Occipital lobe (tissue), 2 donors: ENCODE measurements around the gene PTPRZ1. TPM values are rescaled to one million over a fixed set of nuclear protein-coding genes. Genes with fewer than 3 reads are reported as not detected.

Experiments used
- DNase-seq: peaks from one replicate; lab custom pipeline; 2025; lab: John Stamatoyannopoulos, UW
- total RNA-seq: library from RNA; depleted of rRNA; stranded (reverse); fragments of >200 nt; gene quantifications from one replicate; pipeline ENCODE4 v1.2.3, GENCODE V29; 2014

The PTPRZ1 gene
- total RNA-seq = 250 TPM

GRCh38 chr7:121872831-121873288, at the start of gene PTPRZ1:
PTPRZ1 (plus strand) TSS chr7:121873161; CDS start chr7:121873500, 339 bp downstream.
- DNase-seq = peak; percentile 17

GRCh38 chr7:121824276-121824675, 48.7 kb upstream of the PTPRZ1 start:
- no peak for DNase-seq

GRCh38 chr7:121831351-121831750, 41.6 kb upstream of the PTPRZ1 start:
- peak; percentile 3 for DNase-seq

GRCh38 chr7:121831801-121832200, 41.2 kb upstream of the PTPRZ1 start:
- no peak for DNase-seq

GRCh38 chr7:121832347-121832746, 40.6 kb upstream of the PTPRZ1 start:
- peak; percentile 10 for DNase-seq

- no peak for DNase-seq
These were observed 39.0 kb upstream of the PTPRZ1 start for GRCh38 chr7:121833991-121834390.

GRCh38 chr7:121837462-121837861, 35.5 kb upstream of the PTPRZ1 start:
- DNase-seq = no peak

GRCh38 chr7:121847041-121847440, 25.9 kb upstream of the PTPRZ1 start:
- no peak for DNase-seq

- no peak for DNase-seq
These were observed 19.7 kb upstream of the PTPRZ1 start for GRCh38 chr7:121853307-121853706.

- no peak for DNase-seq
These were observed 12.0 kb upstream of the PTPRZ1 start for GRCh38 chr7:121860953-121861352.

- DNase-seq = no peak
These were observed 10.4 kb upstream of the PTPRZ1 start for GRCh38 chr7:121862591-121862990.

- DNase-seq = no peak
These were observed 1.8 kb upstream of the PTPRZ1 start for GRCh38 chr7:121871188-121871587.

GRCh38 chr7:121873289-121874194, 581 bp downstream of the PTPRZ1 start:
- no peak for DNase-seq

- no peak for DNase-seq
These were observed 1.3 kb downstream of the PTPRZ1 start for GRCh38 chr7:121874298-121874697.

- no peak for DNase-seq
These were observed 2.2 kb downstream of the PTPRZ1 start for GRCh38 chr7:121875203-121875602.

GRCh38 chr7:121876656-121877500, 3.9 kb downstream of the PTPRZ1 start:
- DNase-seq = no peak

- no peak for DNase-seq
These were observed 6.0 kb downstream of the PTPRZ1 start for GRCh38 chr7:121878918-121879464.

- DNase-seq = no peak
These were observed 6.6 kb downstream of the PTPRZ1 start for GRCh38 chr7:121879544-121879943.

GRCh38 chr7:121882731-121883130, 9.8 kb downstream of the PTPRZ1 start:
- DNase-seq = no peak

GRCh38 chr7:121885166-121885920, 12.4 kb downstream of the PTPRZ1 start:
- DNase-seq = no peak

- DNase-seq = no peak
These were observed 14.7 kb downstream of the PTPRZ1 start for GRCh38 chr7:121887634-121888033.
